DMS153 treated with DMSO at 0.1 percent for 48 hours (cell line): ENCODE measurements around the gene RND2.

Source experiments
- DNase-seq: peaks from one replicate; lab custom pipeline; 2025; ENCODE audit not compliant: unreplicated experiment; lab: John Stamatoyannopoulos, UW

Gene RND2

GRCh38 chr17:43070872-43071271, 45.8 kb downstream of the RND2 start:
- DNase-seq: no peak

GRCh38 chr17:43074869-43075268, 49.8 kb downstream of the RND2 start:
- DNase-seq: no peak

GRCh38 chr17:43079641-43080302, 54.7 kb downstream of the RND2 start:
- no peak for DNase-seq
